Lower leg skin (tissue), 3 donors: ENCODE results near the gene HYDIN.

Experiments used
- POLR2A ChIP-seq, 2 donors: fragments of 450-650 bp; IDR thresholded peaks; one replicate each; pipeline ENCODE4 v1.6.1; 2016 to 2017; ENCODE audit warnings: antibody characterized with exemption in 2 of 2, mild to moderate bottlenecking in 1 of 2, moderate library complexity in 1 of 2
- TF ChIP-seq, protein P1 (sequence below), 3 donors: fragments of 450-650 bp; IDR thresholded peaks; one replicate each; pipeline ENCODE4 v1.5.1; 2016; ENCODE audit warnings: antibody characterized with exemption in 3 of 3, mild to moderate bottlenecking in 3 of 3, moderate library complexity in 2 of 3

DNA sequence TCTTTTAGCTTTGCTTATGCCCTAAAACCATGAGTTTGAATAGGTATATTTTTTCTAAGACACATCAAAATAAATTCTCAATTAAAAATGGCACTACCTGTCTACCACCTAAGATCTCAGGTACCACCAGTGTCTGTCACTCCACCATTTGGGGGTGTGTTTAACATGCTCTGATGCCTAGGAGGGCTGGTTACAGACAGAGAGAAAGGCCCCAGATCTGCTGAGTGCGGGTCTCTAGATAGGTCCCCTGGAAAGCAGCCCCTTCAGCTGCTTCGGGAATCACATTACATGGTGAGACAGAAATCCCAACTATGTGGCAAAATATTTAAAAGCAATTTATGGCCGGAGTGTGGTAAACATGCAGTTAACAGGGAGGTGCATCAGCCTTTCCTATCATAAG lies 428.9 kb downstream of the HYDIN start:
- TF ChIP-seq, protein P1, sequence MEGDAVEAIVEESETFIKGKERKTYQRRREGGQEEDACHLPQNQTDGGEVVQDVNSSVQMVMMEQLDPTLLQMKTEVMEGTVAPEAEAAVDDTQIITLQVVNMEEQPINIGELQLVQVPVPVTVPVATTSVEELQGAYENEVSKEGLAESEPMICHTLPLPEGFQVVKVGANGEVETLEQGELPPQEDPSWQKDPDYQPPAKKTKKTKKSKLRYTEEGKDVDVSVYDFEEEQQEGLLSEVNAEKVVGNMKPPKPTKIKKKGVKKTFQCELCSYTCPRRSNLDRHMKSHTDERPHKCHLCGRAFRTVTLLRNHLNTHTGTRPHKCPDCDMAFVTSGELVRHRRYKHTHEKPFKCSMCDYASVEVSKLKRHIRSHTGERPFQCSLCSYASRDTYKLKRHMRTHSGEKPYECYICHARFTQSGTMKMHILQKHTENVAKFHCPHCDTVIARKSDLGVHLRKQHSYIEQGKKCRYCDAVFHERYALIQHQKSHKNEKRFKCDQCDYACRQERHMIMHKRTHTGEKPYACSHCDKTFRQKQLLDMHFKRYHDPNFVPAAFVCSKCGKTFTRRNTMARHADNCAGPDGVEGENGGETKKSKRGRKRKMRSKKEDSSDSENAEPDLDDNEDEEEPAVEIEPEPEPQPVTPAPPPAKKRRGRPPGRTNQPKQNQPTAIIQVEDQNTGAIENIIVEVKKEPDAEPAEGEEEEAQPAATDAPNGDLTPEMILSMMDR (IDR thresholded peaks at IDR 0.05): no peak
- TF ChIP-seq POLR2A (IDR thresholded peaks at IDR 0.05): no peak
